SK-N-SH (cell line): ENCODE data around the gene MMP14. TPM values are rescaled to one million over a fixed set of nuclear protein-coding genes. Genes with fewer than 3 reads are reported as not detected.

ENCODE experiments used
- CTCF ChIA-PET: fragments of 300-600, 350-600 bp; formaldehyde crosslinking; extraction: SDS; loops from one replicate; lab custom pipeline; 2021; lab: Yijun Ruan, JAX
- POLR2A ChIA-PET: fragments of 350-600 bp; sonication (Branson Sonifier 250); formaldehyde crosslinking; extraction: SDS; loops from one replicate; lab custom pipeline; 2020; ENCODE audit warnings: antibody characterized with exemption, inconsistent platforms; lab: Yijun Ruan, JAX
- DNase-seq: peaks from one replicate; pipeline ENCODE4 v3.0.0; 2012
- H2AFZ ChIP-seq: fragments of 200-600 bp; sonication (generic); 2 replicates; pipeline ENCODE4 v1.8.1; 2016; ENCODE audit warnings: antibody characterized with exemption, mild to moderate bottlenecking, low read depth
- H3F3A ChIP-seq: fragments of 200-600 bp; sonication (generic); replicated peaks from 2 replicates; pipeline ENCODE3; 2016; ENCODE audit warnings: antibody characterized with exemption, mild to moderate bottlenecking; ENCODE audit not compliant: insufficient read depth
- H3K27ac ChIP-seq, 2 experiments: fragments of 200-500 bp in 1 of 2; fragments of 200-600 bp in 1 of 2; sonication (Bioruptor generic) in 1 of 2; sonication (generic), shearing (Covaris generic) in 1 of 2; 2 replicates each; pipeline versions ENCODE4 v1.5.1 to v1.6.1; 2014 to 2016; ENCODE audit warnings: low read depth in 2 of 2, inconsistent platforms in 1 of 2, low read length in 1 of 2, mild to moderate bottlenecking in 1 of 2, mixed read lengths in 1 of 2
- H3K27me3 ChIP-seq: fragments of 200-600 bp; sonication (generic), shearing (Covaris generic); 2 replicates; pipeline ENCODE4 v1.6.1; 2016; ENCODE audit warnings: mixed run types; ENCODE audit not compliant: insufficient read depth
- H3K36me3 ChIP-seq, 2 experiments: fragments of 200-500 bp in 1 of 2; fragments of 200-600 bp in 1 of 2; sonication (Bioruptor generic) in 1 of 2; sonication (generic) in 1 of 2; replicated peaks in 1 of 2; 2 replicates each; pipeline versions ENCODE3 to v1.5.1; 2014 to 2016; ENCODE audit warnings: low read length in 1 of 2, mild to moderate bottlenecking in 1 of 2; ENCODE audit not compliant: insufficient read depth in 2 of 2, control insufficient read depth in 1 of 2
- H3K4me1 ChIP-seq, 2 experiments: fragments of 200-500 bp in 1 of 2; fragments of 200-600 bp in 1 of 2; sonication (Bioruptor generic) in 1 of 2; sonication (generic), shearing (Covaris generic) in 1 of 2; 2 replicates each; pipeline versions ENCODE4 v1.5.1 to v1.6.1; 2014 to 2016; ENCODE audit warnings: low read depth in 1 of 2, low read length in 1 of 2, mixed run types in 1 of 2; ENCODE audit not compliant: insufficient read depth in 2 of 2, control insufficient read depth in 1 of 2
- H3K4me2 ChIP-seq: fragments of 200-600 bp; sonication (generic), shearing (Covaris generic); 2 replicates; pipeline ENCODE4 v1.6.1; 2017; ENCODE audit warnings: mixed run types
- H3K4me3 ChIP-seq, 2 experiments: fragments of 200-500 bp in 1 of 2; fragments of 200-600 bp in 1 of 2; sonication (Bioruptor generic) in 1 of 2; sonication (generic), shearing (Covaris generic) in 1 of 2; 2 replicates each; pipeline versions ENCODE4 v1.5.1 to v1.8.1; 2014 to 2016; ENCODE audit warnings: low read depth in 2 of 2, inconsistent platforms in 1 of 2, low read length in 1 of 2, mild to moderate bottlenecking in 1 of 2, mixed read lengths in 1 of 2, moderate library complexity in 1 of 2
- H3K79me2 ChIP-seq: fragments of 200-600 bp; sonication (generic); 2 replicates; pipeline ENCODE4 v1.8.1; 2017; ENCODE audit warnings: mild to moderate bottlenecking; ENCODE audit not compliant: insufficient read depth
- H3K9ac ChIP-seq: fragments of 200-600 bp; sonication (generic); 2 replicates; pipeline ENCODE4 v1.6.1; 2017; ENCODE audit warnings: mixed run types
- H3K9me2 ChIP-seq: fragments of 200-600 bp; sonication (generic); 2 replicates; pipeline ENCODE4 v1.6.1; 2017; ENCODE audit warnings: mixed run types
- H3K9me3 ChIP-seq: fragments of 200-600 bp; sonication (generic); 2 replicates; pipeline ENCODE4 v1.6.1; 2017; ENCODE audit warnings: mixed run types, mild to moderate bottlenecking, moderate library complexity
- H4K20me1 ChIP-seq: fragments of 200-600 bp; sonication (generic); 2 replicates; pipeline ENCODE4 v1.6.1; 2017; ENCODE audit warnings: mild to moderate bottlenecking, mixed run types; ENCODE audit not compliant: insufficient read depth
- EP300 ChIP-seq, 2 experiments: IDR thresholded peaks; 2 replicates each; pipeline versions ENCODE4 v1.4.0 to v1.6.1; 2012; ENCODE audit warnings: borderline replicate concordance in 1 of 2, low read depth in 1 of 2, low read length in 1 of 2
- EZH2phosphoT487 ChIP-seq: fragments of 200-600 bp; sonication (generic); IDR thresholded peaks from 2 replicates; pipeline ENCODE4 v1.6.1; 2017; ENCODE audit warnings: low read depth, mixed run types, mild to moderate bottlenecking, antibody characterized with exemption, moderate library complexity, borderline replicate concordance
- FOSL2 ChIP-seq: IDR thresholded peaks from 2 replicates; pipeline ENCODE4 v1.4.0; 2012; ENCODE audit warnings: low read depth, mild to moderate bottlenecking, moderate library complexity, borderline replicate concordance
- NFIC ChIP-seq: IDR thresholded peaks from 2 replicates; pipeline ENCODE4 v1.4.0; 2012; ENCODE audit warnings: borderline replicate concordance
- POLR2AphosphoS5 ChIP-seq: IDR thresholded peaks from 2 replicates; pipeline ENCODE4 v1.6.1; 2012; ENCODE audit warnings: low read depth, low read length
- SMC3 ChIP-seq: IDR thresholded peaks from 2 replicates; pipeline ENCODE4 v1.6.1; 2012; ENCODE audit warnings: low read depth, low read length, improper control_type of control experiment
- YY1 ChIP-seq: IDR thresholded peaks from 2 replicates; pipeline ENCODE4 v1.4.0; 2012; ENCODE audit warnings: low read depth, mild to moderate bottlenecking
- WGBS: methylation state at CpG from one replicate; pipeline ENCODE4 v1.1.6; 2017; ENCODE audit warnings: low lambda C conversion rate; 5-methylcytosine and 5-hydroxymethylcytosine counted together
- polyA plus RNA-seq, 3 experiments: library from polyadenylated mRNA; depleted of rRNA; stranded (reverse); fragments of >200 nt; gene quantifications; 2 replicates each; pipeline ENCODE4 v1.2.3, GENCODE V29; 2012
- TF ChIP-seq, protein P1 (sequence below): IDR thresholded peaks from 2 replicates; pipeline ENCODE4 v1.4.0; 2012; ENCODE audit warnings: low read depth

MMP14 gene
- polyA plus RNA-seq, 1 of the 3 experiments (the other 2 are of a cell fraction), result 139 TPM

DNA sequence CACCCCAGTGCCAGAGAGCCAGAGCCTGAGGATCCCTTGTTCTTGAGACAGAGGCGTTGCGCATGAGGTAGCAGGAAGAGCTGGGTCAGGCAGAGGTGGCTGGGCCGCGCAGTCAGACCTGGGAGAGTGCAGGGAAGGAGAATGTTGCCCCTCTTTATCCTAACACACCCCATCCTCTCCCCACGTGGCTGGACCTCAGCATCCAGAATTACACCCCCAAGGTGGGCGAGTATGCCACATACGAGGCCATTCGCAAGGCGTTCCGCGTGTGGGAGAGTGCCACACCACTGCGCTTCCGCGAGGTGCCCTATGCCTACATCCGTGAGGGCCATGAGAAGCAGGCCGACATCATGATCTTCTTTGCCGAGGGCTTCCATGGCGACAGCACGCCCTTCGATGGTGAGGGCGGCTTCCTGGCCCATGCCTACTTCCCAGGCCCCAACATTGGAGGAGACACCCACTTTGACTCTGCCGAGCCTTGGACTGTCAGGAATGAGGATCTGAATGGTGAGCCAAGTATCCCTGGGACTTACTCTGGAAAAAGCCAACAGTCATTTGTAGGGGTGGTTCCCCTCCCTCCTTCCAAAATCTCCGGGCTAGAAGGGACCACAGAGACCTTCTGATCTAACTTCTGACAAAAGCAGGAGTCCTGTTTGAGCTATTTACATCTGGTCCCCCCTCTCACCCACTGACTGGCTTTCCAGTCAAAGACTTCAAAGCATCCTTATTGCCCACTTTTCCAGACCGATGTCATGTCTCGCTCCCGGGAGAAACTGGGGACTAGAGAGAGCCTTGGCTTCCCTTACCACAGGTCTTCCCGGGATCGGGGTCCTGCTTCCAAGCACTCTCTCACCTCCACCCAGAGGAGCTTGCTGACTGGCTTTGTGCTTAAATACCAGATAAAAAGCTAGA lies 6.1 kb downstream of the MMP14 start (continued):
- TF ChIP-seq EZH2phosphoT487, result no peak
- no peak for TF ChIP-seq SMC3
- TF ChIP-seq FOSL2, result no peak
- TF ChIP-seq, all 33 proteins: peak for 0

DNA sequence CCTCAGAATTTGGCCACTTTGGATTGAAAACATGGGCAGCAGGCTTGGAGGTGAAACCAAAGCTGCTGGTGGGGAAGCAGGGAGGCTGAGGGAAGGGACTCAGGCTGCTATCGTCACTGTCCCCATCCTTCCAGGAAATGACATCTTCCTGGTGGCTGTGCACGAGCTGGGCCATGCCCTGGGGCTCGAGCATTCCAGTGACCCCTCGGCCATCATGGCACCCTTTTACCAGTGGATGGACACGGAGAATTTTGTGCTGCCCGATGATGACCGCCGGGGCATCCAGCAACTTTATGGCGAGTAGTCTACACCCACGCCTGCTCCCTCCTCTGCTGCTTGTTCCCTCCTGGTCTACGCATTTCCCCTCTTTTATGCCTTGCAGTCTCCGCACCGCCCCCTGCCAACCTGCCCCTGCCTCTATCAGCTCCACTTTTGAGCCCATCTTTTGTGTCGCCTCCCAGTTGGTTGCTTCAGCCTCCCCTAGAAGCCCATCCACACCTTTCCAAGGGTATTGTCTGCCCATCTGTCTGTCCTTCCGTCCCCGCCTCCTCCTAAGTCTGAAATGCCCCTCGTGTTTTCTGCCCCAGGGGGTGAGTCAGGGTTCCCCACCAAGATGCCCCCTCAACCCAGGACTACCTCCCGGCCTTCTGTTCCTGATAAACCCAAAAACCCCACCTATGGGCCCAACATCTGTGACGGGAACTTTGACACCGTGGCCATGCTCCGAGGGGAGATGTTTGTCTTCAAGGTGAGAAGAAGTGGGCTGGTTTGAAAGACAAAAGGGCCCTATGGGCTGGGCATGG lies 6.9 kb downstream of the MMP14 start:
- Histone ChIP-seq H3F3A (peaks cover 5% of the 10 kb centered on the region), H3K36me3 (peaks cover 0 to 9% of the 10 kb centered on the region in 2 experiments), H3K9me3 (no peaks in the 10 kb centered on the region), H3K9me2 (no peaks in the 10 kb centered on the region), H3K9ac (no peak overlapping the region), H3K4me2 (no peak overlapping the region), H3K27ac (no peak overlapping the region), H4K20me1 (no peaks in the 10 kb centered on the region), H3K79me2 (peaks cover 24% of the 10 kb centered on the region), H2AFZ (no peak overlapping the region), H3K4me3 (no peak overlapping the region), H3K4me1 (peaks cover 8 to 15% of the 10 kb centered on the region in 2 experiments; a peak in 2 of 4 replicates), H3K27me3 (no peaks in the 10 kb centered on the region)
- TF ChIP-seq, protein P1, sequence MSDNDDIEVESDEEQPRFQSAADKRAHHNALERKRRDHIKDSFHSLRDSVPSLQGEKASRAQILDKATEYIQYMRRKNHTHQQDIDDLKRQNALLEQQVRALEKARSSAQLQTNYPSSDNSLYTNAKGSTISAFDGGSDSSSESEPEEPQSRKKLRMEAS, result no peak
- no peak for TF ChIP-seq EP300 (IDR thresholded peaks at IDR 0.05; ENCODE audit: borderline replicate concordance in 1 of 2, low read depth in 1 of 2, low read length in 1 of 2)
- 80% methylated on average over 20 of the region's 21 CpGs for WGBS
- no peak for DNase-seq
- POLR2A ChIA-PET, result no interaction called here
- CTCF ChIA-PET, result interaction anchor here (1.1 to 1.8 kb wide), 2 partner anchors 9 to 10 kb away, joined by 4 to 7 read pairs; no protein-coding TSS in a partner anchor

DNA sequence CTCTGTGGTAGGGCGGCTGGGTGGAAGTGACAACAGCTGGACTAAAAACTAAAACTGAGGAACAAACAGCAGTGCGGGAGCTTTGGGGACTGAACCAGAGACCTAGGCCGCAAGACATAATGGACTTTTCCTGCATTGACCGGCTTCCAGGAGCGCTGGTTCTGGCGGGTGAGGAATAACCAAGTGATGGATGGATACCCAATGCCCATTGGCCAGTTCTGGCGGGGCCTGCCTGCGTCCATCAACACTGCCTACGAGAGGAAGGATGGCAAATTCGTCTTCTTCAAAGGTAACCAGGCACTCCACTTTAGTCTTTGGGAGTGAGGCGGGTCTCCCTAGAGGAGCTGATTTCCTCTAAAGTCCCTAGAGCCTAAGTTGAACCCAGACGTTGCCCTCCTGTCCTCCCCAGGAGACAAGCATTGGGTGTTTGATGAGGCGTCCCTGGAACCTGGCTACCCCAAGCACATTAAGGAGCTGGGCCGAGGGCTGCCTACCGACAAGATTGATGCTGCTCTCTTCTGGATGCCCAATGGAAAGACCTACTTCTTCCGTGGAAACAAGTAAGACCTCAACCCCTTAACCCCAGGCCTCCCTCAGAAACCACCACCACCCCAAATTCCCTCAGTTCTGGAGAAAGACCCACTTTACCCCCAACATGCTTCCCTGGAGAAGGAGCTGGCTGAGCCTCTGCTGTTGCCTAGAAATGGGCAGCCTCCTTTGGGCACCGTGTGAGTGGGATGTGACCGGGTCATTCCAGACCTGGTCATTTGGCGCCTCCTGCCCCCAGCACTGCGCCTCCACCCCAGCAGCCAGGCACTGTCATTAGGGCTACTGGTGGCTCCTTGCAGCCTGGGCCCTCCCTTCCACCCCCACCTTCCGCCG lies 8.1 kb downstream of the MMP14 start:
- H3K4me3 ChIP-seq, result no peak overlapping the region
- H3K36me3 ChIP-seq, result peaks cover 0 to 9% of the 10 kb centered on the region in 2 experiments
- H3K4me1 ChIP-seq, result peaks cover 19 to 20% of the 10 kb centered on the region in 2 experiments
- TF ChIP-seq NFIC (no peak), EP300 (IDR thresholded peaks at IDR 0.05; ENCODE audit: borderline replicate concordance in 1 of 2, low read depth in 1 of 2, low read length in 1 of 2) (no peak), POLR2AphosphoS5 (no peak), YY1 (no peak)
- TF ChIP-seq, protein P1, result no peak
- TF ChIP-seq, all 33 proteins: peak for 0
- Histone ChIP-seq H3K79me2 (peaks cover 12% of the 10 kb centered on the region), H2AFZ (no peak overlapping the region), H3K27me3 (no peaks in the 10 kb centered on the region), H3F3A (peaks cover 8% of the 10 kb centered on the region), H3K4me2 (no peak overlapping the region), H4K20me1 (no peaks in the 10 kb centered on the region), H3K9me2 (no peaks in the 10 kb centered on the region), H3K9ac (no peak overlapping the region), H3K9me3 (no peaks in the 10 kb centered on the region), H3K27ac (no peak overlapping the region)
- WGBS, result 89% methylated on average over 13 of the region's 22 CpGs
- no peak for DNase-seq
- ChIA-PET POLR2A (interaction anchor here (1.4 kb wide), 1 partner anchor 10 kb away, joined by 3 read pairs; no protein-coding TSS in a partner anchor), CTCF (interaction anchor here (1.0 to 1.3 kb wide), 3 partner anchors 9 to 28 kb away, joined by 3 to 4 read pairs (median 3); no protein-coding TSS in a partner anchor)
